Suprapubic skin (tissue), 4 donors: ENCODE measurements around the gene COL16A1.

Experiments
- CTCF ChIP-seq, 2 donors: fragments of 200-600 bp in 1 of 2; fragments of 450-650 bp in 1 of 2; sonication (generic) in 1 of 2; IDR thresholded peaks; one replicate each; pipeline ENCODE4 v1.5.1; 2016 to 2019; ENCODE audit warnings: antibody characterized with exemption in 2 of 2, mild to moderate bottlenecking in 1 of 2, moderate library complexity in 1 of 2
- POLR2A ChIP-seq, 2 donors: fragments of 450-650 bp; IDR thresholded peaks; one replicate each; pipeline ENCODE4 v1.6.1; 2017; ENCODE audit warnings: antibody characterized with exemption in 2 of 2, mild to moderate bottlenecking in 2 of 2, moderate library complexity in 2 of 2
- POLR2AphosphoS5 ChIP-seq, 3 donors: sonication (generic); formaldehyde crosslinking; IDR thresholded peaks; one replicate each; pipeline ENCODE4 v1.6.1; 2017; ENCODE audit warnings: antibody characterized with exemption in 3 of 3

- TF ChIP-seq CTCF (IDR thresholded peaks at IDR 0.05) (no peak), POLR2A (IDR thresholded peaks at IDR 0.05) (no peak), POLR2AphosphoS5 (IDR thresholded peaks at IDR 0.05) (no peak)
These were observed 36.6 kb downstream of the COL16A1 start for GRCh38 chr1:31667065-31667785.
